OCI-M1 (cell line): ENCODE results near the gene NELFA.

Experiments
- DNase-seq: peaks from one replicate; lab custom pipeline; 2025; lab: John Stamatoyannopoulos, UW

Gene NELFA

GRCh38 chr4:1964971-1965370, 43.8 kb downstream of the NELFA start:
- no peak for DNase-seq

GRCh38 chr4:1964443-1964842, 44.3 kb downstream of the NELFA start:
- no peak for DNase-seq

- DNase-seq, result no peak
Observed at GRCh38 chr4:1962980-1963379, 45.8 kb downstream of the NELFA start.

- no peak for DNase-seq
Observed at GRCh38 chr4:1961563-1961962, 47.2 kb downstream of the NELFA start.

- DNase-seq, result no peak
Observed at GRCh38 chr4:1961038-1961437, 47.7 kb downstream of the NELFA start.

GRCh38 chr4:1960170-1960825, 48.5 kb downstream of the NELFA start:
- DNase-seq, result no peak

GRCh38 chr4:1959104-1959384, 49.7 kb downstream of the NELFA start:
- DNase-seq, result no peak

GRCh38 chr4:1958276-1959103, 50.3 kb downstream of the NELFA start:
- no peak for DNase-seq

- no peak for DNase-seq
Observed at GRCh38 chr4:1956631-1957030, 52.1 kb downstream of the NELFA start.

- no peak for DNase-seq
Observed at GRCh38 chr4:1953335-1953734, 55.4 kb downstream of the NELFA start.

GRCh38 chr4:1952719-1953118, 56.1 kb downstream of the NELFA start:
- no peak for DNase-seq

GRCh38 chr4:1952058-1952700, 56.6 kb downstream of the NELFA start:
- no peak for DNase-seq

GRCh38 chr4:1950369-1950768, 58.4 kb downstream of the NELFA start:
- DNase-seq, result no peak

- no peak for DNase-seq
Observed at GRCh38 chr4:1948892-1949436, 59.8 kb downstream of the NELFA start.

- no peak for DNase-seq
Observed at GRCh38 chr4:1948232-1948631, 60.5 kb downstream of the NELFA start.

- DNase-seq, result no peak
Observed at GRCh38 chr4:1945912-1946311, 62.9 kb downstream of the NELFA start.

- no peak for DNase-seq
Observed at GRCh38 chr4:1945124-1945895, 63.5 kb downstream of the NELFA start.

GRCh38 chr4:1943928-1944327, 64.8 kb downstream of the NELFA start:
- no peak for DNase-seq

GRCh38 chr4:1940566-1940965, 68.2 kb downstream of the NELFA start:
- no peak for DNase-seq

- no peak for DNase-seq
Observed at GRCh38 chr4:1939664-1940509, 68.9 kb downstream of the NELFA start.

- DNase-seq, result no peak
Observed at GRCh38 chr4:1938027-1938426, 70.7 kb downstream of the NELFA start.
